HG02870 (cell line): Measurements from ENCODE around the gene ITGA11.

Experiments
- ATAC-seq: cut with Tn5 transposase; IDR thresholded peaks from one replicate; pipeline ENCODE4 v1.9.1; 2021; ENCODE audit warnings: mild to moderate bottlenecking, moderate library complexity; ENCODE audit not compliant: unreplicated experiment

The ITGA11 gene

DNA sequence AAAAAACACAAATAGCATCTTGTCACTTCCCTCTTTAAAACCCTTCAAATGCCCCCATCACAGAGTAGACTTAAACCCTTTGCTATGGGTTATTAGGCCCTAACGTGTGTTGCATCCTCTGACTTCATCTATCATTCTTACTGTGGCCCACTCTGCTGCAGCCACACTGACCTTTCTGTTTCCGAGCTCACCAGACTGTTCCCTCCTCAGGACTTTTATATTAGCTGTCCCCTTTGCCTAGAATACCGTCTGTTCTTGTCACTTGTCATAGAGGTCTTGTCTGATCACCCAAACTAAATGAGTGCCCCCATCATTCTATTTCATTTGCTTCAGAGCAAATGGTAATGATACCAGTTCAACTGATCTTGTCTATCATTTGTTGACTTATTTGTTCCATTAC, 155.3 kb downstream of the ITGA11 start:
- no peak for ATAC-seq

DNA sequence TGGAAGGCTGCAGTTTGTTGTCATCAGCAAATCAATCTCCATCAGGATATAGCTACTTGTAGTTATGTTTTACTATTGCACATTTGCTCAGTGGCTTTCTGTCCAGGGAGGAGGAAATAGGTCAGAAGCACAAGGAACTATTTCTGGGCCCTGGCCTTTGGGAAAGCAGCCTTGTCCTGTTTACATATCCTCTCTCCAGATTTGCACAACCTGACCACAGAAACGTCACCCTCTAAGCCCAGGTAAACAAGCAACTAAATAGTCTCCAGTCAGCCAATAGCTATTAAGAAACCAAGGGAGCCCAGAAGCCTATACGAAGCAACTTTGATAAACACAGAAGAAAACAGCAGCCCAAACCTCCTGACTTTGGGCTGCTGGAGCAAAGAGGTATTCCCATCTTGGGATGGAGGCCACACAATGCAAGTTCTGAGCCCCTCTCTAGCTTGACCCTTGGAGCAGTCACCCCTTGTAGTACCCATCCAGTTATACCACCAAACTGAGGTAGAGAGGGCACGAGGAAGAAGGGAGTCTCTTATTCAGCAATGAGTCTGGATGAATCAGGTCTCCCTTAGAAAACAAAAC, 156.7 kb downstream of the ITGA11 start:
- ATAC-seq = no peak

DNA sequence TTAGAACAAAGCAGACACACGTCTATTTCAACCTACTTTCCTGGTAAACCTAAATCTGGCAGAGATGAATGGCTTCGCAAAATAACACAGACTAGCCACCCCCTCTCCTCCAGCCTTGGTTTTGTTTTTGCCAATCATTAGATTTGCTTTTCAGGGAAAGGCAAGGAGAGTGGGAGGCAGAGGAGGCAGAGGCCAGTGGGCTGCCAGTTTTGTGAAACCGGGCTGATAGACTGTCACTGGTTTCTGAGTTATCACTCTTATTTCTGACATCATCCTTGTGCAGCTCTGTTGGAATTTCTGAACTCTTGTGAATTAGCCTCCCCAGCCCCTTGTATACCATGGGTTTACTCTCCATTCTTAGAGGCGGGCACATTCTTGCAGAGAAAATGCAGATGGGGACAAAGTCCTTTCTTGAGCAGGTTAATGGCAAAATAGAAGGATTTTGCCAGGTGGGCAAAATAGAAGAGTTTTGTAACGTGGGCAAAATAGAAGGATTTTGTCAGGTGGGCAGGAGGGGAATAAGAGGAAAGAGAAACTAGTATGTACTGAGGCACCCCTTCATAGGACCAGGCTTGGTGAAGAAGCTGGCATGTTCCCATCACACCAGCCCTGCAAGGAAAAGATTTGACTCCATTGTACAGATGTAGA, 157.6 kb downstream of the ITGA11 start:
- no peak for ATAC-seq

DNA sequence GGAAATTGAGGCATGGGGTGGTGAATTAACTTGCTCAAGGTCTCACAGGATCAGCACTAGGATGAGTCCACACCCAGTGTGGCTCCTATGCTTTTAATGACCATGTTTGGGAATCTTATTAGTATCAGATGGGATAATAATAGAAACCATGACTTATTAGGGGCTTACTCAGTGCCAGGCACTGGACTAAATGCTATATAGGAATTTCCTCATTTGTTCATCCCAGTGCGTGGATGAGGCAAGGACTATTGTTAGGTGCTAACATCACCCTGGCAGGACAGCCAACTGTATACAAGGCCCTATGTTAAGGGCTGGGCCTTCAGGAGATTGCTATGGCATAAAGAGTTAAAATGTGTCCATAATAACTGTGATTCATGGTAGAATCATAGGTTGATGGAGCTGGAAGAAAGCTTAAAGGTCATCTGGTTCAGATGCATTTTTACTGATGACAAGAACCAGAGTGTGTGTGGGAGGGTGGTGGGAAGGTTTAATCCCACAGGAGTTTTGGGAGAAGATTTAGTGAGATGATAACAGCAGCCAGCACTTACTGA, 159.2 kb downstream of the ITGA11 start:
- ATAC-seq = no peak

DNA sequence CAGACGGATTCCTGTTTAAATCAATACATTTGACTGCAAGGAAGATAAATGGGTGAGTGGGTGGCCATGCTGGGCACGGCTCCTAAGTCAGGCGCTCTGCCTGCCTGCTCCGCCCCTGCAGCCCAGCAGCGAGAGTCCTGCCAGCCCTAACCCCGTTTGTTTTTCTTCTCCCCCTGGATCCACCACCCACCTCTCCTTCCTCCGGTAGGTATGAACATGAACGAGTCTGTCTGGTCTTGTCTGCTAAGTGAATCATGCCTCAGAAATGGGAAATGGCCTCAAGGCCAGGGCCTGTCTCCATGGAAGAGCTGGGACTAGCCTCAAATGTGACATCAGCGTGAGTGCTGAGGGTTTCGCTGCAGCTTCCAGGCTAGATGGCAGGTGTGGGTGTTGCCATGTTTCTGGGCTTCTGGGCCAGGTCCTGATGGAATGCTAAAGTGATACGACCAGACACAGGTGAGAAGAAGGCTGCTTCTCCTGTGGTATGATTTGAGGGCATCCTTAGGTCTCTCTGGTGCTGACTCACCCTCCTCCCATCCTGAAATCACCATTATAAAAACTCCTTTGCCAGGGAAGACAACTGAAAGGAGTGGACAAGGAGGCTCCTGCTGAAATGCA, 160.0 kb downstream of the ITGA11 start:
- no peak for ATAC-seq

DNA sequence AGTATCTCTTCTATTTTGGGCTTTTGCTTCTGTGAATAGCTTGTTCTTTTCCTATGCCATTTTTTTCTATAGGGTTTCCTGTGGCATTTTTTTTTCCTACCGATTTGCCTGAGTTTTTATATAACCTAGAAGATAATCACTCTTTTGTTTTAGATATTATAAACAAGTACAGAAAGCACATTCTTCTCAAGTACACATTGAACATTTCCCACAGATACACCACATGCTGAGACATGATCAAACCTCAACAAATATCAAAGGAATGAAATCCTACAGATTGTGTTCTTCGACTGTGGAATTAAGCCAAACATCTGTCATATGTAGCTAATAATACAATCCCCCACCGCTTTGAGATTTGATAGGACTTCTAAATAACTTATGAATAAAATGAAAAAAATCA, 163.6 kb downstream of the ITGA11 start:
- no peak for ATAC-seq

DNA sequence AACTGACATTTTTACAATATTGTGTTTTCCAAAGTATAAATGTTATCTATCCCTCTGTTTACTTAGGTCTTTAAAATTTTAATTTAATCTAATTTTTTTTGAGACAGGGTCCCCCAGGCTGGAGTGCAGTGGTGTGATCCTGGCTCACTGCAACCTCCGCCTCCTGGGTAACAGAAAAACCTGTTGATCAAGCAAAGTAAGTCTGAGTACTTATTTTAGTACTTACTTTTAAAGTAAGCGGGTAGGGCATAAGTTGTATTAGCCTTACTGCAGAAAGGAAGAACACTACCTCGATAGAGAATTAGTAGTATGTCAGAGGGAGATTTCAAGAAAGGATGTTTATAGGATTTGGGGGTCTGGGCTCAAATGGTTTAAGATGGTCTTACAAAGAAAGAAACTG, 166.3 kb downstream of the ITGA11 start:
- ATAC-seq = no peak

DNA sequence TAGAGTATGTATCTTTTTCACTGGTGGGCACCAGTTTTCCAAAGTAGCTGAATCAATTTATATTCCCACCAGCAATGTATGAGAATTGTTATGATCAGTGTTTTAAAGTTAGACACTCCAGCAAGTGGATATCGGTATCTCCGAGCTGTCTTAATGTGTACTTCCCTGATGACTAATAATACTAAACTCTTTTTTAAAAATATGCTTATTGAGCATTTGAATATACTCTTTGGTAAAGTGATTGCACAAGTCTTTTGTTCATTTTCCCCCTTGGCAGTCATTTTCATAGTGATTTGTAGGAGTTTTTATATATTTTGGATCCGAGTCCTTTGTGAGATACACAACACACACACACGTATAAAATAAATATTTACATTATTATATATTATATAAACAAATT, 166.9 kb downstream of the ITGA11 start:
- ATAC-seq = no peak

DNA sequence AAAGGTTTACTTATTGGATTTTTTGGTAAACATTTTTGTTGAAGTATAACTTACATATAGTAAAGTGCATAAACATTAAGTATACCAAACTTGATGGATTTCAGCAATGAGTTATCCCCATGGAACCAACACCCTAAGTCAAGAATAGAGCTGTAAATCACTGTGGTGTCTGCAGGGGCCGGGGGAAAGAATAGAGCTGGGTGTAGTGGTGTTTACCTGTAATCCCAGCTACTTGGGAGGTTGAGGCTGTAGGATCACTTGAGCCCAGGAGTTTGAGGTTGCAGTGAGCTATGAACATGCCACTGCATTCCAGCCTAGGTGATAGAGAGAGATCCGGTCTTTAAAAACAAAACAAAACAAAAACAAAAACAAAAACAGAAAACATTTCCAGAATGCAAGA, 167.7 kb downstream of the ITGA11 start:
- no peak for ATAC-seq

DNA sequence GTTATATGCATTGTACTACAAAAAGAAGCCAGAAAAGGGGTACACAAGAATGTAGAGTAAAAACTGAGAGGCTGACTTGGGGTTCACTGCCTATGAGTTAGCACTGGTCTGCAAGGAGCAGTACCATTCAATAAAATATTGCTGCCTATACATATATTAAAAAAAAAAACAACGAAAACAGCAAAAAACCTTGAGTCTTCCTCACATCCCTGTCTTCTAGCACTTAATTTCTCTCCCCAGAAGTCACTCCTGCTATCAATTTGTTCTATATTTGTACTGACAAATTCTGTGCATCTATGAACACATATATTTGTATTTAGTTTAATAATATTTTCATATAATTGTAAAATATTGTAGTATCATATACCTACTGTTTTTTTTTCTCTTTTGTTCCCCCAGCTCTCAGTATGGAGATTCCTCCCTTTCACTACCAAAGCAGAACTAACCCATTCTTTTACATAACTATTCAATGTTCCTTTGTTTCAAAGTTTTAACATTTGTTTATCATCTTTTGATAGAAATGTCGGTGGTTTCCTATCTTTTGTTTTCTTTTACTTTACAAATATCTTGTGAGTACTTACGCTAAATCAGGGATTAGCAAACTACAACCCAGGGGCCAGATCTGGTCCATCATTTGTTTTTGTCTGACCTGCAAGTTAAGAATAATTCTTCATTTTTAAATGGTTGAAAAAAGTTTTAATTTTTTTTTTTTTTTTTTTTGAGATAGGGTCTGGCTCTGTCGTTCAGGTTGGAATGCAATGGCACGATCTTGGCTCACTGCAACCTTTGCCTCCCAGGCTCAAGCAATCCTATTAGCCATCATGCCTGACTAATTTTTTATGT, 169.2 kb downstream of the ITGA11 start:
- ATAC-seq = no peak

DNA sequence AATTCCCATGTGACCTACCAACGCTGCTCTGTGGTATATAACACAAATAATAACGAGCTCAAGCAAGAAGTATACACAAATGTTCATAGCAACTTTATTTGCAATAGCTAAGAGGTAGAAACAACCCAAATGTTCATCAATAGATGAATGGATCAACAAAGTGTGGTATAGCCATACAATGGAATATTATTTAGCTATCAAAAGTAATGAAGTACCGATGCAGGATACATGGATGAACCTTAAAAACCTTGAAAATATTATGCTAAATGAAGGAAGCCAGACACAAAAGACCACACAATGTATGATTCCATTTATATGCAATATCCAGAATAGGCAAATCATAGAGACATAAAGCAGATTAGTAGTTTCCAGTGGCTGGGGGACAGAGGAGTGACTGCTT, 170.0 kb downstream of the ITGA11 start:
- no peak for ATAC-seq

DNA sequence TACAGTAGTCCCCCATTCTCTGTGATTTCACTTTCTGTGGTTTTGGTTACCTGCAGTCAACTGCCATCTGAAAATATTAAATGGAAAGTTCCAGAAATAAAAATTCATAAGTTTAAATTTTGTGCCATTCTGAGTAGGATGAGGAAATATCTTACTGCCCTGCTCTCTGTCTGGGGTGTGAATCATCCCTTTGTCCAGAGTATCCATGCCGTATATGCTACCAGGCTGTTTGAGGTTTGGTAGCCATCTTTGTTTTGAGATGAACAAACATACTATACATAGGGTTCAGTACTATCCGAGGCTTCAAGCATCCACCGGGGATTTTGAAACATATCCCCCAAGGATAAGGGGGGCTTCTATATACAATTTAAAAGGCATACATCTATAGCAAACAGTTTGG, 170.7 kb downstream of the ITGA11 start:
- no peak for ATAC-seq

DNA sequence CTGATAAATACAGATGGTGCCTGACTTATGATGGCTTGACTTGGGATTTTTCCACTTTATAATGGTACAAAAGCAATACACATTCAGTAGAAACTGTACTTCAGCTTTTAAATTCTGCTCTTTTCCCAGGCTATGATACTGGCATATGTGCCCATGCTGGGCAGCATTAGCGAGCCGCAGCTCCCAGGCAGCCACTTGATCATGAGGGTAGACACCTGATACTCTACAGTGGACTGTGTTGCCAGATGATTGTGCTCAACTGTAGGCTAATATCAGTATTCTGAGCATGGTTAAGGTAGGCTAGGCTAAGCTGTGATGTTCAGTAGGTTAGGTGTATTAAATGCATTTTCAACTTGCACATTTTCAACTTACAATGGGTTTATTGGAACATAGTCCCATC, 172.1 kb downstream of the ITGA11 start:
- ATAC-seq = no peak

DNA sequence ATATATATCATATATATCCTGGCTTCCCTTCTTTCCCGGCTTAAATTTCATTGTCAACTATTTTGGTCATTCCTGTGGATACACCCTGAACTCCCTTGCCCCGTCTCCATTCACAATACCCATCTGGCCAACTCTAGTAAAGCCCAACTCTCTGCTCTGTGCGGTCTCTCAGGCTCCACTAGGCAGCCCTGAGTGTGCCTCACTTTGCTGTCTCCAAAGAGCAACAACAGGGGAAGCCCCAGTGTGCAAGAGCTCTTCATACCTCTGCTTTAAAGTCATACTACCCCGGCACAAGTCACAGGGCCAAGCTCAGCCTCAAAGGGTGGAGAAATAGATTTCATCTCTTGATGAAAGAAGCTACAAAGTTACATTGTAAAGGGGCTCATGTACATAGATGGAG, 173.3 kb downstream of the ITGA11 start:
- no peak for ATAC-seq

DNA sequence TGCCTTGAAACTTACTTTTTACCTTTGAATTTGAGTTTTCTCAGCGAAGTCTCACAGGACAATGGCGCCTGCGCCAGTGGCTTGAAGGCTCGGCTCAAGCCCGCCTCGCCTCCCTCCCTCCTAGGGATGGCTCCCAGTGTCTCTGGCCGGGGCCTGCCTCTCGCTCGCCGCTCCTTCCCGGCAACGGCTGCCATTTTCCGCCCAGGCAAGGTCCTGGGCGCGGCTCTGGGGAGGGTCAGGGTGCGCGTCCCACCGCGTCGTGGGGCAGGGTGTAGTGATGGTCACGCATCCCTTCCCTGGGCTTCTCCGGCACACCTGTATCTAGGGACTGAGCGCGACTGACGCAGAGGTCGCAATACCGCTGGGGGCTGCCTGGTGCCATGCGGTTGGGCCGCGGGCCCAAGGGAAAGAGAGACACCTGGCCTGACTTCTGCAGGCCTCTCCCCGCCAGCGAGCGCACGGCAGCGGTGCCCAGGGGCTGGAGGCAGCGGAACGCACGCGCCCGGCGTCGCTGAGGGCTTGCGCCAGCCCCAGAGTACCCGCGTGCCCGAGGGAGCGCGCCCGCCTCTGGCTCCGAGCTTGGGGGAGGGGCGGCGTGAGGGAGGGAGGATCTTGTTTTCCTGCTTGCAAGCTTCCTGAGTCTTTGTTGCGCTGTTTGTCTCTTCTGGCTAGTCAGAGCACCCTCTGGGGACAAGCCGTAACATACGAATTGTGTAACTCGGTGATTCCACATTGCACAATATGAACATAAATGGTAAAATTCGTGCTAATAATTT, 175.1 kb downstream of the ITGA11 start:
- no peak for ATAC-seq

DNA sequence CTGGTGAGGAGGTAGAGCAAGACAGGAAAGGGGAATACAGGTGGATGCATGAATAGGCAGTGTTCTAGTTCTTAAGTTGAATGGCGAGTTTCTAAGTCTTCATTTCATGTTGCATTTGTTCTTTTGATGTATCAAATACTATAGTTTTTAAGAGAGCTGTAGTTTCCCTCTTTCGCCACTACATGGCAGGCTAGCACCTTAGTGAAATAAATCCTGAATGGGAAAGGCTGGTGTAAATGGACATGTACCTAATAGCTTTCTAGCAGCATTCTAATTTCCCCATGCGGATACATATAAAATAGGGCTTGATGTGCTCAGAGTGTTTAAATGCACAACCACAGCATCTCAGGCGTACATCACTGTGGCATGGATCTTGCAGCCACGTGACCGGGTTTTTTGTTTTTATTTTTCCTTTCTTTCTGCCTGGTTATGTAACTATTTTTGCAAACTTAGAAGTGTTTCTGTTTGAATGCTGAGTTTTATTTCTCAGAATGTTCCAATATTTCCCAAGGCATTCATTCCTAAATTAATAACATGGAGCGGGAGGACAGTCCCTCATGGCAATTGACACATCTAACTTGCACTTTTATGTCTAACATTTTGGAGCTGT, 178.9 kb downstream of the ITGA11 start:
- ATAC-seq = no peak

DNA sequence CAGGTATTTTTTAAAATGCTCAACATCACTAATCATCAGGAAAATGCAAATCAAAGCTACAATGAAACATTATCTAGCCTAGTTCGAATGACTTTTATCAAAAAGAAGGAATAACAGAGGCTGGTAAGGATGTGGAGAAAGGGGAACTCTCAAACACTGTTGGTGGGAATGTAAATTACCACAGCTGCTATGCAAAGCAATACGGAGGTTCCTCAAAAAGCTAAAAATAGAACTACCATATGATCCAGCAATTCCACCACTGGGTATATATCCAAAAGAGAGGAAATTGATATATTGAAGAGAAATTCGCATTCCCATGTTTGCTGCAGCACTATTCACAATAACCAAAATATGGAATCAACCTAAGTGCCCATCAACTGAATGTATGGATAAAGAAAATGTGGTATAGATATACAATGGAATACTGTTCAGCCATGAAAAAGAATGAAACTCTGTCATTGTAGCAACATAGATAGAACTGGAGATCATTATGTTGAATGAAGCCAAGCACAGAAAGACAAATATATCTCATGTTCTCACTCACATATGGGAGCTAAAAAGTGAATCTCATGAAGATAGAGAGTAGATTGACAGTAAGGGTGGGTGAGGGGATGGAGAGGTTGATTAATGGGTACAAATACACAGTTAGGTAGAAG, 182.8 kb downstream of the ITGA11 start:
- ATAC-seq = no peak
